NAMALWA (cell line): ENCODE results near the gene SLC6A15.

ENCODE experiments used
- DNase-seq: peaks from one replicate; pipeline ENCODE4 v3.0.0-alpha.2; 2015; ENCODE audit warnings: low spot score

Gene SLC6A15

GRCh38 chr12:84874125-84874824 lies 38.3 kb downstream of the SLC6A15 start:
- DNase-seq, result peak; percentile 72

- no peak for DNase-seq
Measured at GRCh38 chr12:84862186-84862585, 50.4 kb downstream of the SLC6A15 start.

GRCh38 chr12:84860718-84861117 lies 51.9 kb downstream of the SLC6A15 start:
- no peak for DNase-seq

GRCh38 chr12:84858796-84859195 lies 53.8 kb downstream of the SLC6A15 start:
- no peak for DNase-seq

GRCh38 chr12:84857525-84858208 lies 54.9 kb downstream of the SLC6A15 start:
- no peak for DNase-seq

- DNase-seq, result no peak
Measured at GRCh38 chr12:84856156-84856900, 56.3 kb downstream of the SLC6A15 start.

GRCh38 chr12:84843593-84844144 lies 68.9 kb downstream of the SLC6A15 start:
- DNase-seq, result no peak

GRCh38 chr12:84842406-84843013 lies 70.1 kb downstream of the SLC6A15 start:
- peak; percentile 57 for DNase-seq

GRCh38 chr12:84841591-84841990 lies 71.0 kb downstream of the SLC6A15 start:
- no peak for DNase-seq

- no peak for DNase-seq
Measured at GRCh38 chr12:84840356-84840755, 72.2 kb downstream of the SLC6A15 start.

- no peak for DNase-seq
Measured at GRCh38 chr12:84826925-84827324, 85.7 kb downstream of the SLC6A15 start.

GRCh38 chr12:84825149-84825548 lies 87.5 kb downstream of the SLC6A15 start:
- no peak for DNase-seq

- DNase-seq, result no peak
Measured at GRCh38 chr12:84822525-84822924, 90.1 kb downstream of the SLC6A15 start.

- DNase-seq, result no peak
Measured at GRCh38 chr12:84816916-84817695, 95.5 kb downstream of the SLC6A15 start.

- DNase-seq, result no peak
Measured at GRCh38 chr12:84814664-84815245, 97.8 kb downstream of the SLC6A15 start.

GRCh38 chr12:84813780-84814663 lies 98.6 kb downstream of the SLC6A15 start:
- DNase-seq, result no peak

- no peak for DNase-seq
Measured at GRCh38 chr12:84811291-84811690, 101.3 kb downstream of the SLC6A15 start.

GRCh38 chr12:84810611-84811010 lies 102.0 kb downstream of the SLC6A15 start:
- DNase-seq, result no peak
